Measurements from ENCODE around the gene CTBP2.

CTBP2 gene

DNA sequence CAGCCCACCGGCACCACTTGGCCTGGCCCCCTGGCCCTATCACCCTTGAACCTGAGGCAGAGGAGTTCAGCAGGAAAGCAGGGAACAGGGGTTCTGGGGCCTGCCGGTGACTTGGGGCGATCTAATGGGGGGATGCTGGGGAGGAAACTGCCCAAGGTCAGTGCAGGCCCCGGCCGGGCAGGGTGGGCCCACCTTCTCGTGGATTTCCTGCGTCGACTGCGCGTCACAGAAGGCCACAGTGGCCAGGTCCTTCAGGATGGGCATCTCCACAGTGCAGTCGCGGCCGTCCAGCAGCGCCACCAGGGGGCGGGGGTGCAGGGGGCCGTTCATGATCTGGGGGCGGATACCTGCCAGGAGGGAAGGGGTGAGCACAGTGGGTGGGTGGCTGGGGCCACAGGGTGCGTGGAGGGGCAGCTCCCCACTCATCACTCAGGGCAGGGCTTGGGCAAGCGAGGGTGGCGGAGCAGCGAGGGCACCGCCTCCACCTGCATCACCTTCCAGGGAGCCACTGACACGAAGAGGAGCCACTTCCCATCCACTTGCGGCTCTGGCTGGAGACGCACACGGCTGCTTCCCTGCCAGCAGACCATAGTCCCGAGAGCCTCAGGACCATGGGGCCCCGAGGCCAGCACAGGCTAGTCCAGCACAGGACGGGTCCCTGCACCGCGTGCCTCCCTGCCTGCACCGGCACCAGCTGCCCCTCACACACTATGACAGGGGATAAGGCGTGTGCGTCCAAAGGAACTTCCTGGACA is 157.0 kb downstream of the CTBP2 start:
- DNase-seq = no peak

DNA sequence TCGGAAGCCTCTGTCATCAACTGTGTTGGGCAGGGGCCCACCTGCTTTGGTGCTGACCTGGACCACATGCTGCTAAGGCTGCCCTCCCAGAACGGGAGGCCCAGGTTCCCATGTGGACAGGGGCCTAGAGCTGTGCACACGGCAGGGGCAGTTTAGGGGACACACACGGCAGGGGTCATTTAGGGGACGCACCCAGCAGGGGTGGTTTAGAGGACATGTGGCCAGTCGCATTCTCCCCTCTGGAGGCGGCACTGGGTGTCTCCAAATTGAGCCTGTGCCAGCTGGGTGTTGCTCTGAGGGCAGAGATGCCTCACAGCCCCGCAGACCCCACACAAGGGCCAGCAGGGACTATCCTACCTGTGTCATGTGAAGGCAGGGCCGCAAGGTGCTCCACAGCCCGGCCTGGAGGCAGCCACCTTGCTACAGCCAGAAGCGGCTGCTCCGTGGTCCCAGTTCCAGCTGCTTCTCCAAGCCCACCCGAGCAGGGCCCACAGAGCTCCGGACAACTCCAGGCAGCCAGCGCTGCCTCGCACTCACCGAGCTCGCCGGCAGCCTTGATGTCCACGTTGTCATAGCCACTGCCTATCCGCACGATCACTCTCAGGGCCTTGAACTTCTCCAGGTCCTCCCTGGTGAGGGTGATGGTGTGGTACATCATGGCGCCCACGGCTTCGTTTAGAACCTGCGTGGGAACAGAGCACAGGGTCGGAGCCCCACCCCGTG is 157.8 kb downstream of the CTBP2 start:
- DNase-seq = no peak

DNA sequence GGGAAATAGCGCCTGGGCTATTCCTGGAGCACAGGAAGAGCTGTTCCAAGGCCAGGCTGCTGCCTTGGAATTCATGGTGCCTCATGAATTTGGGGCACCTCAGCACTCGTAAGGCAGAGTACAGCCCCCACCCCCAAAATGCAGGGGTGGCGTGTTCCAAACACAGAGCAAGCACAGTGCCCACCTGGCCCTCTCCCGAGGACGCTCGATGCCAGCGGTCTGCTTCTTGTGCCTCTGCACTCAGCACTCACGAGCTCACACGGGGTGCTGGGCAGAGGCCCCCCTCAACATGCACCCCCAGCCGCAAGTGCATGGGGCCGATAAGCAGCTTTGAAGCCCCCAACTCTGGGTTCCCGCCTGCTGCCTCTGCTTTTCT is 158.3 kb downstream of the CTBP2 start:
- DNase-seq = no peak

DNA sequence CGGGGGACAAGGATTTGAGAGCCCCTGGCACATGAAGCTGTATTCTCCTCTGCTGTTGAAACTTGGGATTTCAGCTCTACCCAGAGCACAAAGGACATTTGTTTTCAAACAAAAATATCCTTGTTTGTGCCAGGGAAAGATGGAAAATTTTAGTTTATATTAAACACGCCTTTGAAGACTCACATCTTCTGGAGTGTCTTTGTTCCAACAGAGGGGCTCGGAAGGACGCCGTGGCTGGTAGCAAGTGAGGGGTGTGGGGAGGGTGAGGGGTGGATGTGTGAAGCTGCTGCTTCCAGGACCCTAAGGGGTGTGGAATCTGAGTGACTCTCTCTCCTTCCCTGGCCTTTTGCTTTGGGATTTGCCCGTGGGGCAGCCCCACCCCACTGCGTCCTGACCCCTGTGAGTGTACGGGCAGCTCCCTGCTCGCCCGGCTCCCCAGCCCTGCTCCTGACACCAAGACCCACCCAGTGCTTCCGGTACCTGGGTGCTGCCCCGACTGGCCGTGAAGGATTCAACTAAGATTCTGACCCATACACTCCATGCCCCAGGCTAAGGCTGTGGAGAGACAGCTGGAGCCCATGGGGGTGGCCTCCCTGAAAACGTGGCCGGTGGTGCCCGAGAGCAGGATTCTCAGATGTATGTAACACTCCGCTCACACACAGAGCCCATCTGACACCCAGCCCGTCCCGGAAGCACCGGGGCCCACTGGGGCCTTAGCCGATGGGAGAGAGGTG is 158.9 kb downstream of the CTBP2 start:
- no peak for DNase-seq

DNA sequence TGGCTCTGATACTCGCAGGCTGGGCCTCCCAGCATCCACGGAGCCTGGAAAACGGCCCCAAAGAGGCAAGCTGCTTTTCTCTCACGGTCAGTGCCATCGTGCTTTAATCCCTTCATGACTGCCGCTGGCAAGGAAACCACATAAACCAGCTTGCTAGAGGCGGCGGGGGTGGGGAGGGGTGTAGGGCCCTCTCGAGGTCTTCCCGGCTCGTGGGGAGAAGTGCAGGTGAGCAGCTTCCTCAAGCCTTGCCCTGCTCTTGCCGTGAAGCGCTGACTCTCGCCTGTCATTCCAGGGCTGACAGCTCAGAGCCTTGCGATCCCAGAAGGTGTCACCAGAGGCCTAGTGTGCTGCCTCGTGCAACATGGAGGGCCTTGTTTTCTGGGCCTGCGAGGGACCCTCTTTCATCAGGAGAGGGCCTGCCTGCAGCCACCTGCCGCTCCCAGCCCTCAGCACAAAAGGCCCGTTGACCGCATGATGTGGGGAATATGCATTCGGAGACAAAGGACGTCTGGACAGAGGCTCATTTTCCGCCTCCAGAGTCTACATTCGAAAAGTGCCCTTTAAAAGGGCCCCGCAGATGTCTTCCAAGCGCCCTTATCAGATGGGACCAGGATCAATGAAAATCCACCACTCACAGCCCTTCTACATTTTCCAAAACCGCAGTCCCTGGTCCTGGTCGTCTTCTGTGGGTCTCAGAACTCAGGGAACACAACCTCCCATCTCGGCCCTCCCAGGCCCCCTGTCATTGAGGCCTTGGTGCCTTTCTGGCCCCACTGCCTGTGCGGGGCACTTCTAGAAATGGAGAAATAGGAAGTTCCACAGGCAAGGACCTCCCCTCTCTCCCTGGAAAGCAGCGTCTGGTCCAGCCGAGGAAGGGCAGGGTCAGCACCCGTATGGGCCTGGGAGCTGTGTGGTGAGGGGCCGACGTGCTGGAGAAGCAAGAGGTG is 159.7 kb downstream of the CTBP2 start:
- DNase-seq = no peak

DNA sequence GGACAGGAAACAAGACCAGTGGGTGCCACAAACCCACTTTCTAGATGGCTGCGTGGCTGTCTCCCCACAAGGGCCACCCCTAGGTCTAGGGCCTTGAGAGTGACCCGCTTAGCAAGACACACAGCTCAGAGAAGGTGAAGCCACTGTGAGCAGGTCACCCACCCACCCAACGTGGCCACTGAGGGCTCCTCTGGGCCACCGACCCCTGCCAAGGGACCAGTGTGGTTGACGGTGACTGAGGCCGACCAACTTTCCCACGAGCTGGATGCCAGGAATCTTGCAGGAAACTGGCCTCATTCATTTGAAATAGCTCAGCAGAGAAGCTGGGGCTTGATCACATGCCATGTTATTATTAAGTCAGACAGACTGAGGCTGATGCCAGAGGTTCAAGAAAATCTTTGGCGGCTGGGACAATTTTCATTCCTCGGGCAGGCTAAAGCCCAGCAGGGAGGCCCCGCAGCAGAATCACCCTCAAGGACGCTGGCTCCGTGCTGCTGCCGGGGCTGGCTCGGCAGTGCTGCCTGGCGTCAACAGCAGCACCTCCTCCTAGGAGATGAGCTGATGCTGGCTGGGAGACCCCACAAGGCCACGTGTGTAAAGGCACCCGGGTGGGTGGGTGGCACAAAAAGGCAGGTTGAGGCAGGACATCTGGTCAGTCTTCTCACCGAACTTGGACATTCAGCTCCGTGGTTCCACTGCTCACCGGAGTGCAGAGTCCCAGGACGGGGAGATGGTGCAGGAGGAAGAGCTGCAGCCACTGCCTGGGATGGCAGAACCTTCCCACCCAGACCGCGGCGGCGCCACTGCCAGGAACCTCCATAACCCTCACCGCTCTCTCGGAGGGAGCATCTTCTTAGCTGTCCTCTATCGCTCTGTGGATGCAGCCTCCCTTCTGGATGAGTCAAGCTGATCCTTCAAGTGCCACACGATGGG is 160.7 kb downstream of the CTBP2 start:
- no peak for DNase-seq

DNA sequence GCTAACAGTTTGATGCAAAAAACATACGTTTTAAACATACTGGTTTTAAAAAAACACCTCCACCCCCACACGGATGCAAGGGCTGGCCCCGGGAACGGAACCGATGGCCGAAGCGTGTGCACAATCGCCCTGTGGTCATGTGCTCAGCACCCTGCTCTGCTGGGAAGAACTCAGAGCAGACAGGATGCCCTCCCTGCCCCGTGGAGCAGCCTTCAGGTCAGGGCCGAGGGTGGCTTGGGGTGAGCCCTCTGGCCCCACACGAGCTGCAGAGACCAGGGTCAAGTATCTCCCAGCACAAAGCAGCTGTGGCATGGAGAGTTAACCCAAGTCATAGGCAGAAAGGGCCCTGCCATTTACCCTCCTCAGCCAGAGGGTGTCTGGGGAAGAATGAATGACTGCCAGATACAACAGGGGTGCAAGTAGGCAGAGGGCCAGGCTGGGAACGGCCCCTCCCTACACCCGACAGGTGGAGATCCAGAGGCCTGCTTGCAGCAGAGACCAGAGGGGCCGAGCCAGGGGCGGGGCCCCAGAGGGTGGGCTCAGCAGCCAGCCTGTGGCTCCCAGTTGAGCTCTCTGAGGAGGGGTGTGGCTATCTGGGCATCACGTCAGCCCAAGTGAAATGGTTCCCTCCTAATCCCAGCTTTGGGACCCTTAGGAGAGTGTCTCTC is 161.6 kb downstream of the CTBP2 start:
- DNase-seq = no peak

DNA sequence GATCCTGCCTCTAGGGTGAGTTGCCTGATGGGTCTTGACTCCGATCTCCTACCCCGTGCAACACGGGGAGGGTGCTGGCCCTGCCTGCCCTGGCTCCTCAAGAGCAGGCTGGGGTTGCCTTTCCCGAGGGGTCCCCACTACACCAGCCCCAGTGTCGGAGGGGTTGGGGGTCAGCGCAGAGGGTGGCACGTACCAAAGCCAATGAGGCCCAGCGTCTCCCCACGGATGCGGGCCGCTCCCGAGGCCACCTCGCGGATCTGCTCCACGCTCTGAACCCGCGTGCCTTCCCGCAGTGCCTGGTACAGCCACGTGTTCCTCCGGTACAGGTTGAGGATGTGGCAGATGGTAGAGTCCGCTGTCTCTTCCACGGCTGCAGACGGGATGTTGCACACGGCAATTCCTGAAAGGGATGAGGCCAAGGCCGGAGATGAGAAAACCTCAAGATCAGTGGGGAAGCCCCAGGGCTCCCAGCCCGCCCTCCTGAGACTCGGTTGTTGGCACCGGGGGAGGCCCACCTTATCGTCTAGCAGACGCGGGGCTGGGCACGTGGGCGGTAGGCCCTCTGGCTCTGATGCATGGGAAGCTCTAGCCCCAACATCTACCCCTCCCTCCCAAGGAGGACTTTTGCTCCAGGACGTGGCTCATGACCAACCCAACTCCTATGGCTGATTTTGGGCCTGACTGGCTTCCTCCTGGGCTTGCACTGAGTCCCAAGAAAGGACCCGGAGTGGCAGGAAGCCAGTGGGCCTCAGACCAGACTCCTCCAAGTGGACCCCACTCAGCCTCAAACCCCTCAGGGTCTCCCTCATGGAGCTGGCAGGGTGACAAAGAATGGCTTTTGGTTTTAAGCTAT is 162.4 kb downstream of the CTBP2 start:
- DNase-seq = no peak

DNA sequence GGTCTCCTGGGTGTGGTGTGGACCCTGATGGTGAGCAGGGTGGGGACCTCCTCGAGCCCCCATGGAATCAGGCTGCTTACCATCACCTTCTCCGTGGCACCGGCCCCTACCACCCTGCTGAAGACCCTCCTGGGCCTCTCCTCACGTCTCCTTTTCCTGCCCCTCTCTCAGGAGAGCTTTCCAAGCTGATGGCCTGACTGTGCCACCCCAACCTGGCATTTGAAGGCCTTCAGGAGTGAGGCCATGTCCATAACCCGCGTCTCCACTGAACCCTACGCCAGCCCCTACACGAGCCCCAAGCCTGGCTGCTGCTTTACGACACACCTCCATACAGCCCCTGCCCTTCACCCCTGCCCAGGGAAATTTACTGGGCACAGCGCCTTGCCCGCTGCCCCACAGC is 163.1 kb downstream of the CTBP2 start:
- no peak for DNase-seq

DNA sequence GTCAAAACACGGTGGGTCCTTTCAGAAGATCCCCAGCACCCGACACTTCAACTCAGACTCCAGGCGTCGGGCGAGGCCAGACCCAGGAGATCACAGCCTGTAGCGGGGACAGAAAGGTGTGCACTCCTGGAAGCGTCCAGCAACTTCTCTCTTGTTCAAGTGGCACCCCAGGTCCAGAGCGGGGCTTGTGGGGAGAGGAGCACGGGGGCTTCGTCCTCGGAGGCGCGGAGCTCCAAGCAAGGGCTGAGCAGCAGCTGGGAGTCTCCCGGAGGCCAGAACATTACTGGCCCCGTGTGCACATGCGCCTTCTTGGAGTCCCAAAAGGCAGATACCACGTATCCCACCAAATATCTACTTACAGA is 163.5 kb downstream of the CTBP2 start:
- no peak for DNase-seq

DNA sequence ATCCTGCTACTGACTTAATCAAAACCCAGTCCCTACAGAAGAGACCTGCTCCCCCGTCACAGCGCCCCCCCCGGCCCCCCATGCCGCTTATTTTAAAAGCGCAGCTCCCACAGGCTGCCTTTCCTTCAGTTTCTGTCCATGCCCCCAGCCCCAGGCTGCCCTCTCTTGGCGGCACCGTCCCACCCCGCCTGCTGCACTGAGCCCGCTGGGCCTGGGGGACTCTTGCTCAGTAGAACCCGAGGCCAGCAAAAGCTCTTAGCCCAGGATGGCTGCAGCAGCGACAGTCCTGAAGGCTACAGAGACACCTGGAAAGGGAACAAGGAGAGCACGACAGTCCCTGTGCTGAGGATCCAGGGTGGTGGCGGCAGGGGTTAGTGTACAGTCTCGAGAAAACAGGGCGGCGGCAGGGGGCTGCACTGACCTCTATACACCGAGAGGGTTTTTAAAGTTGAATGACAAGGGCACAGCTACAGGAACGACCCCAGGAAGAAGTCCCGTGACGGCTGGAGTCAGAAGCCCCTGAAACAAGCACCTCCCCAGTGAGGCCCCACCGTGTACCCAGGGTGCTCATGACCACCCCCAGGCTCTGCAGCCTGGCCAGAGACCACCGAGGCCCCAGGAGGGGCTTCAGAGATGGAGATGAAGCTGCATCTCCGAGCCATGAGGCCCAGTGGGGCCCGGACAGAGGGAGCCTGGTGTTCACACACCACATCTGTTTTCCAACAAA is 164.1 kb downstream of the CTBP2 start:
- DNase-seq = no peak

DNA sequence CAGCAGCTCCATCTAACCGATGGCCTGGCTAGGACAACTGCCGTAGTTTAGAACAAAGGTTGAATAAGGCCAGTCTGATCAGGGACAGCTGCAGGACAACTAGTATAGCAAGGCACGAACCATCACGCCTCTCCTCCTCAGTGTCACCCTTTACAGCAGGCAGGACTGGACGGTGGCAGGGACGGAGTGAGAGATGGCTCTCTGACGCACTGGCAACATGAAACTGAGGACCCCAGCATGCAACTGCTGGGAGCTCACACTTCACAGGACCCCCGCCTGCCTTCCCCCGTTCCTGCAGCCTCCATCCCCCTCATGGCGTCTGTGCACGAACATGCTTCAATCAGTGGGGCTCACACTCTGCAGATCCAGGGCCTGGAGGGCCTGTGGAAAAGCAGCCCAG is 164.8 kb downstream of the CTBP2 start:
- no peak for DNase-seq

DNA sequence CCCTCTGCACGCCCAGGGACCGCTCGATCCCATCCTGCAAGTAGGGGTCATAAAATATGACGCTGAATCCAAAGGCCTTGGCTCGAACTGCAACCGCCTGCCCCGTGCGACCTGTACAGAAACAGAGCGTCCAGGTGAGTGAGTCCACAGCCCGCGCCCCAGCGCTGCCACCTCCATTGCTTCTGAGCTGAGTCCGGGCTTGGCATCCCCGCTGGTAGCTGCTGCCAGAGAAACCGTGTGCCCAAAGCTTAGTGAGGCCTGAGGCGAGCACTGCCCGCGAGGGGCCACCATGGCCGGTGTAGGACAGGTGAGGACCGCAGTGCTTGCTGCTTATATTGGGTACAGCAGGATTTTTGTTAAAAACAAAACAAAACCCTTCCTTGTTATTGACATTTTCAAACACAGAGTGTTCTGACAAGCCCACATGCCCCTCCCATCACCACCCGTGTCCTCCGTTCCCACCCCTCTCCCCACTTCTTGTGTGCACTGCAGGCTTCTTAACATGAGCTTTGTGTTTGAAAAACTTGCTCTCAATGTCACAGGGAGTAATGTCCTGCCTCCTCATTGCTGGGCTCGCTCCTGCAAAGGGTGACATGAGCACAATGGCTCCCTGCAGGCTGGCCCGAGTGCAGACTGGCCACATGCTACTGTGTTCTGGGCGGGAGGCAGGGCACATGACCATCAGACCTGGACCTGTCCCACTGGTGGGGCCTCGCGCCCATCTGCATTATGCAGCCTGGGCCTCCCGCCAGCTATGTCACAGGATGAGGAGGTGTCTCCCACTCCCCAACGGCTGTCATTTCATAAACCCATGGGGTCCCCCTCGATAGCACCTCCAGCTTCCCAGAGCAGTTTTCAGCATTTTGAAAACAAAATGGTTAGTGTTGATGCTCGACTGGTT is 165.5 kb downstream of the CTBP2 start:
- no peak for DNase-seq

DNA sequence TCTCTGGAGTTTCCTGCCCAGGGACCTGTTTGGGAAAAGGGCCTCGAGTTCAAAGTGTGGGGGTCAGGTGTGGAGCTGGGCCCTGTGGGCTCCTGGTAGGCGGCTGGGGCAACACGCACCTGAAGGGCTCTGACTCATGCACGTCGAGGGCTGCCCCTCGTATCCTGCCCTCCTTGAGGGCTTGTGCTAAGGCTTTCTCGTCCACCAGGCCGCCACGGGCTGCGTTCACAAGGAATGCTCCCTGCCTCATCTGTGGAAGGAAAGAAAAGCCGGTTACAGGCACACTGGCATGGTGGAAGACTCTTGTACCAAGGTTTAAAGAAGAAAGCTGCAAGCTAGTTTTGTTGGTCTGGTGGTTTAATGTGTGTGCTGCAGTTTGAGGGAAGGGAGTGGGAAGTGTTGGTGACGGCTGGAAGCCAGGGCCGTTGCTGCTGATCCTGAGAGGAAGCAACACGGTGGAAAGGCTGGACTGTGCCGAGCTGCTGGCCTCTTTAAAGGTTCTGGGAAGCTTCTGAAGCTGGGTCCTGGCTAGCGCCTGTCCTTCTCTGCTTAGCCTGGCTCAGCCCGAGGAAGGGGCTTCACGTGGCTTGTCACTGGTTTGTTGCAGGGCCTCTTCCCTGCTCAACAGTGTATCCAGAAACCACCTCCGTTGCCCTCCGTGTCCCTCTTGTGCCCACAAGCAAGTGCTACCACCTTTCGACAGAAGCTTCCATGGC is 166.5 kb downstream of the CTBP2 start:
- DNase-seq = no peak

DNA sequence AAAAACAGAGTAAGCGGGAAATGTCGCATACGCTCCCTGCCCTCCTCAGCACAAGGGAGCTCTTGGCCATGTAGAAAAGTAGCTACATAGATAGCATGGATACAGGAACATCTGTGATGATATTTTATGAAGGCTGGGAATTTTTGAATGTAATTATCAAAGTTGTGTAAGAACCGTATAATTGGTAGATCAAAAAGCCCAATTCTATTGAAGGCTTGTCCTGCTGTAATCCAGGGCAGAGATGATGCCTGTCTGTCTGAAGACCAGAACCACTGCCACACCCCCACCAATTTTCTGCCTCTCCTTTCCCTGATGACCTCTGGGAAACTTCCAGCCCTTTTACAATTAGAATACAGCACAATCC is 167.0 kb downstream of the CTBP2 start:
- no peak for DNase-seq

DNA sequence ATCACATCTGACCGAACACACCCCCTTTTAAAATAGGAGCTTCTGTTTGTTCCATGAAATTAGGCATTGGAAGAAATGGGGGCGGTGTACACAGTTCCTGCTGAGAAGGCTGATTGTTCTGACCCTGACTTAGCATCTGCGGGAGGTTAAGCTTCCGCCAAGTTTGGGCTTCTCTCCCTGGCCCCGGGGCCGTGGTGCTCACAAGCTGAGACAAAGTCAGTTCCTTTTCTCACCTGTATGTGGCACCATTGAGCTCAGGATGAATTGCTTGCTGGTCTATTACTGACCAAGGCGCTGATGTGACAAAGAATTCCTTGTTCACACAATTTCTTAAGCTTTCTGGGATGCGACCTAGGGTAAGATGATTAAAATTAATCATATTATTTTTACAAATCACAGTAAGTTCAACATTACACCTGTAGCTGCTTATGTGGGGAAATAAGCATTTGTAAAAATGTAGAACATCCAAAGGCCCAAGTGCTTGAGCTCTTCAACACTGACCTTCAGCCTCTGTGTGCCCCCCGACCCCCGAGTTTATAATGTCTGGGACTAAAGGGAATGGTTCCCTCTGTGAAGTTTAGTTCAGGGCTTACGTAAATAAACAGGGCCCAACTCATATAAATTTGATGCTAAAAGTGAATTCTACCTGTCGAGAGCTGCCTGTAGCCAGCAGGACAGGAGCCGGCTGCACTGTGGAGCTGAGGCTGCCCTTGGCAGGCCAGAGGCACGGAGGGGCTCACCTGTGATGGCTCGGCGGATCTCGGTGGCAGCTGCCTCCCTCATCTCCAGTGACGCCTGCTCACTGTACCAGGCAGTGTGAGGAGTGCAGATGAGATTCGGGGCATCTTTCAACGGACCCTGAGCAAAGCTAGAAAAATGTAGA is 167.7 kb downstream of the CTBP2 start:
- DNase-seq = no peak

DNA sequence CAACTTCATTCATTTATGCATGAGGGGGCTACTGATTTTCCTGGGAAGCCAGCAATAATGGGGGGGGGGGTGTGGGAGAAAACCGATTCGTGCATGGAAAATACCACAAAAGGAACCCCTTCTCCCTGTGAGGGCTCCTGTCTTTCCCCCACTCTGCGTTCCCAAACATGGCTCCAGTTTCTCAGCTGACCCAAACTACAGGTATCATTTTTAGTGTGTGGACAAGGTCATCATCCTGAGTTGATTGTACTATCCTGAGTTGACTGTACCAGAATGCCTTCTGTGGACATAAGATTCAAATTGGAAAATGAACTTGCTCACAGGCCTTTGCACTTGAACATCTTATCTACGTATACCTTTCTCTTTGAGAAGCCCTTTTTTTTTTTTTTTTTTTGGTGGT is 168.5 kb downstream of the CTBP2 start:
- DNase-seq = no peak

Data from activated effector memory CD4-positive, alpha-beta T cell treated with Interleukin-2 at 50 U/mL for 16 hours (primary cell).